ENCODE results near the gene AP5B1. TPM values are rescaled to one million over a fixed set of nuclear protein-coding genes. Genes with fewer than 3 reads are reported as not detected.

The AP5B1 gene
- total RNA-seq, 3 donors from 2014 or later (not counting 1 experiment from before 2014, with no cell fraction given), result 13.9 to 22.5 (median 21.3) TPM

DNA sequence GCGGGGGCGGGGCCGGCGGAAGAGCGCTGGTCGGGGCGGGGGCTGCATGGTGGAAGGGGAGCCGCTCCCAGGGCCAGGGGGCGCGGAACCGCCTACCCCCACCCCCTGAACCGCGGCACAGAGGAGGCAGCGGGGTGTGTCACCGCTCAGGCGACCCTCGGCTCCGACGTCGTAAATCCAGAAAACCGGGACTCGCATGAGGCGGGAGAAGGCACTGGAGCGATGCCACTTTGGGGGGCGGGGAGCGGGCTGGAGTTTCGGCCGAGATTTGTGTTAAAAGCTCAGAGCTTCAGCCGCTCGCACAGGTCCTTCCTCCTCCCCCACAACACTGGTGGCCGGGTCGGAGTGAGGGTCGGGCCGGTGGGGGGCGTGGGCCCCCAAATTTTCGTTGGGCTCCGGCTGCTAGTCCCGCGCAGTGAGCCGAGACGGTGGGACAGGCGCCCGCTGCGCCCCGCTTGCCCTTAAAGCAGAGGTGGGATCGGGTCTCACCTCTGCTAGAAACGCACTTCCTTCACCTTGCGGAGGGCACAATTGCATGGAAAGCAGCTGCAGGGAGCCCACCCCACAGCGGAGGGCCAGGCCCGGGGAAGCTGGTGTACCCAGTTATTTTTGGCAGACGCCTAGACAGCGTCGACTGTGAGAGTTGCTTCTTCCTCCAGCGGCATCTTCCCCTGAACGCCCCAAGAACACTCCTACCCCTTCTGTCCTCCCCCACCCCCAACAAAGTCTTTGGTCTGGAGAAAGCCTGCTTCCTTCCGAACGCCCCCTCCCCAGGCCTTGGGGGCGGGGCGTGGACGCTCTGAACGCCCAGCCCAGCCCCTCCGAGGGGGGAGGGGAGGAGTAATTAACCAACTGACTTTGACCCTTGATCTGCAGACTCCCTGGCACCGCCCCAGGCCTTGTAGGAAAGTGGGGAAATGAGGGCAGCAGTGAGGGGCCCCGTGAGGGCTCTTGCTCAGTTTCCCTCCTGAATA, 7.2 kb upstream of the AP5B1 start:
- peak overlapping the region; percentile 1 for H3K4me3 ChIP-seq (ENCODE audit: low read length)
- ATAC-seq (no peak), DNase-seq (peak in 1 of 2 donors; percentile 37)
- H3K27ac ChIP-seq (ENCODE audit: low read length), result no peak overlapping the region
- no peaks in the 10 kb centered on the region for H3K36me3 ChIP-seq (ENCODE audit: control insufficient read depth, insufficient read depth, low read length)
- Mint-ChIP-seq H3K36me3 (no peaks in the 10 kb centered on the region), H3K27me3 (ENCODE audit: low read depth in 2 of 2) (peaks cover 18 to 36% of the 10 kb centered on the region in 2 donors), H3K4me3 (peak overlapping the region; percentile 83), H3K27ac (no peak overlapping the region), H3K4me1 (peaks cover 19 to 32% of the 10 kb centered on the region in 2 donors), H3K9me3 (no peaks in the 10 kb centered on the region)
- H3K27me3 ChIP-seq (ENCODE audit: control insufficient read depth, insufficient read depth, low read length), result peaks cover 31% of the 10 kb centered on the region
- WGBS (ENCODE audit: insufficient coverage), result 6% methylated on average over 64 of the region's 64 CpGs
- no peaks in the 10 kb centered on the region for H3K9me3 ChIP-seq (ENCODE audit: control insufficient read depth, insufficient read depth, low read length)
- peaks cover 36% of the 10 kb centered on the region for H3K4me1 ChIP-seq (ENCODE audit: control insufficient read depth, insufficient read depth, low read length)
- intact Hi-C loops (cut with micrococcal nuclease), result loop anchor here (10.0 kb wide), 1 partner anchor 433 kb away; the partner anchor contains the start of gene TIGD3
- TF ChIP-seq, protein P1, sequence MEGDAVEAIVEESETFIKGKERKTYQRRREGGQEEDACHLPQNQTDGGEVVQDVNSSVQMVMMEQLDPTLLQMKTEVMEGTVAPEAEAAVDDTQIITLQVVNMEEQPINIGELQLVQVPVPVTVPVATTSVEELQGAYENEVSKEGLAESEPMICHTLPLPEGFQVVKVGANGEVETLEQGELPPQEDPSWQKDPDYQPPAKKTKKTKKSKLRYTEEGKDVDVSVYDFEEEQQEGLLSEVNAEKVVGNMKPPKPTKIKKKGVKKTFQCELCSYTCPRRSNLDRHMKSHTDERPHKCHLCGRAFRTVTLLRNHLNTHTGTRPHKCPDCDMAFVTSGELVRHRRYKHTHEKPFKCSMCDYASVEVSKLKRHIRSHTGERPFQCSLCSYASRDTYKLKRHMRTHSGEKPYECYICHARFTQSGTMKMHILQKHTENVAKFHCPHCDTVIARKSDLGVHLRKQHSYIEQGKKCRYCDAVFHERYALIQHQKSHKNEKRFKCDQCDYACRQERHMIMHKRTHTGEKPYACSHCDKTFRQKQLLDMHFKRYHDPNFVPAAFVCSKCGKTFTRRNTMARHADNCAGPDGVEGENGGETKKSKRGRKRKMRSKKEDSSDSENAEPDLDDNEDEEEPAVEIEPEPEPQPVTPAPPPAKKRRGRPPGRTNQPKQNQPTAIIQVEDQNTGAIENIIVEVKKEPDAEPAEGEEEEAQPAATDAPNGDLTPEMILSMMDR (IDR thresholded peaks at IDR 0.05), result no peak

GRCh38 chr11:65786786-65787636, 6.2 kb upstream of the AP5B1 start, which contains the start of gene OVOL1:
TSS of gene OVOL1 (plus strand) at chr11:65787063. CDS start at chr11:65787374, 311 bp downstream.
- peaks cover 34% of the 10 kb centered on the region for H3K4me1 ChIP-seq (ENCODE audit: control insufficient read depth, insufficient read depth, low read length)
- Mint-ChIP-seq H3K27ac (peak within 1 kb of the TSS in 1 of 2 donors; percentile 26), H3K36me3 (no peaks in the 10 kb centered on the region), H3K4me1 (peaks cover 19 to 28% of the 10 kb centered on the region in 2 donors), H3K4me3 (peak within 1 kb of the TSS; percentile 82), H3K27me3 (ENCODE audit: low read depth in 2 of 2) (peaks cover 18 to 36% of the 10 kb centered on the region in 2 donors), H3K9me3 (no peaks in the 10 kb centered on the region)
- intact Hi-C loops (cut with micrococcal nuclease), result loop anchor here (10.0 kb wide), 1 partner anchor 432 kb away; the partner anchor contains the start of gene TIGD3
- DNase-seq (peak in 1 of 2 donors; percentile 52), ATAC-seq (peak in 2 of 3 donors; percentile 12 to 18)
- no peaks in the 10 kb centered on the region for H3K9me3 ChIP-seq (ENCODE audit: control insufficient read depth, insufficient read depth, low read length)
- peak within 1 kb of the TSS; percentile 19 for H3K4me3 ChIP-seq (ENCODE audit: low read length)
- TF ChIP-seq, protein P1 (IDR thresholded peaks at IDR 0.05), result no peak
- no peaks in the 10 kb centered on the region for H3K36me3 ChIP-seq (ENCODE audit: control insufficient read depth, insufficient read depth, low read length)
- H3K27ac ChIP-seq (ENCODE audit: low read length), result no peak within 1 kb of the TSS
- H3K27me3 ChIP-seq (ENCODE audit: control insufficient read depth, insufficient read depth, low read length), result peaks cover 31% of the 10 kb centered on the region
- 1% methylated on average over 103 of the region's 112 CpGs for WGBS (ENCODE audit: insufficient coverage)

GRCh38 chr11:65786008-65786785, 5.4 kb upstream of the AP5B1 start:
- Histone ChIP-seq H3K4me3 (ENCODE audit: low read length) (no peak overlapping the region), H3K9me3 (ENCODE audit: control insufficient read depth, insufficient read depth, low read length) (no peaks in the 10 kb centered on the region), H3K27ac (ENCODE audit: low read length) (no peak overlapping the region), H3K4me1 (ENCODE audit: control insufficient read depth, insufficient read depth, low read length) (peaks cover 30% of the 10 kb centered on the region), H3K27me3 (ENCODE audit: control insufficient read depth, insufficient read depth, low read length) (peaks cover 31% of the 10 kb centered on the region), H3K36me3 (ENCODE audit: control insufficient read depth, insufficient read depth, low read length) (no peaks in the 10 kb centered on the region)
- Mint-ChIP-seq H3K4me1 (peaks cover 19 to 21% of the 10 kb centered on the region in 2 donors), H3K27ac (peak overlapping the region in 1 of 2 donors; percentile 26), H3K4me3 (peak overlapping the region; percentile 80), H3K36me3 (no peaks in the 10 kb centered on the region), H3K27me3 (ENCODE audit: low read depth in 2 of 2) (peaks cover 18 to 36% of the 10 kb centered on the region in 2 donors), H3K9me3 (no peaks in the 10 kb centered on the region)
- ATAC-seq, result peak in 2 of 3 donors; percentile 33 to 34
- WGBS (ENCODE audit: insufficient coverage), result 10% methylated on average over 74 of the region's 74 CpGs
- DNase-seq, result peak in 1 of 2 donors; percentile 47
- intact Hi-C loops (cut with micrococcal nuclease), result loop anchor here (10.0 kb wide), 1 partner anchor 431 kb away; the partner anchor contains the start of gene TIGD3
- TF ChIP-seq, protein P1 (IDR thresholded peaks at IDR 0.05), result no peak

All from natural killer cell (primary cell).